Measurements from ENCODE around the gene SPEF2.

Gene SPEF2

DNA sequence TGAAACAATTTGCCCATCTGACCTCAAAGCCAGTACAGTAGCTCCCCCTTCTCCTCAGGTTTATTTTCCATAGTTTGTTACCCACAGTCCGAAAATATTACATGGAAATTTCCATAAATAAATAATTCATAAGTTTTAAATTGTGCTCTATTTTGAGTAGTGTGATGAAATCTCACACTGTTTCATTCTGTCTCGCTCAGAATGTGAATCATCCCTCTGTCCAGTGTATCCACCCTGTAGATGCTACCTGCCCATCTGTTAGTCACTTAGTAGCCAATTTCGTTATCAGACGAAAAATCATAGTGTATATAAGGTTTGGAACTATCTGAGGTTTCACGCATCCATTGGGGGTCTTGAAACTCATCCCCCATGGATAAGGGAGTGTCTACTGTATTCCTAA is 138.3 kb downstream of the SPEF2 start:
- no peak overlapping the region for H3K27ac ChIP-seq
- TF ChIP-seq, protein P1, sequence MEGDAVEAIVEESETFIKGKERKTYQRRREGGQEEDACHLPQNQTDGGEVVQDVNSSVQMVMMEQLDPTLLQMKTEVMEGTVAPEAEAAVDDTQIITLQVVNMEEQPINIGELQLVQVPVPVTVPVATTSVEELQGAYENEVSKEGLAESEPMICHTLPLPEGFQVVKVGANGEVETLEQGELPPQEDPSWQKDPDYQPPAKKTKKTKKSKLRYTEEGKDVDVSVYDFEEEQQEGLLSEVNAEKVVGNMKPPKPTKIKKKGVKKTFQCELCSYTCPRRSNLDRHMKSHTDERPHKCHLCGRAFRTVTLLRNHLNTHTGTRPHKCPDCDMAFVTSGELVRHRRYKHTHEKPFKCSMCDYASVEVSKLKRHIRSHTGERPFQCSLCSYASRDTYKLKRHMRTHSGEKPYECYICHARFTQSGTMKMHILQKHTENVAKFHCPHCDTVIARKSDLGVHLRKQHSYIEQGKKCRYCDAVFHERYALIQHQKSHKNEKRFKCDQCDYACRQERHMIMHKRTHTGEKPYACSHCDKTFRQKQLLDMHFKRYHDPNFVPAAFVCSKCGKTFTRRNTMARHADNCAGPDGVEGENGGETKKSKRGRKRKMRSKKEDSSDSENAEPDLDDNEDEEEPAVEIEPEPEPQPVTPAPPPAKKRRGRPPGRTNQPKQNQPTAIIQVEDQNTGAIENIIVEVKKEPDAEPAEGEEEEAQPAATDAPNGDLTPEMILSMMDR (IDR thresholded peaks at IDR 0.05), result no peak

DNA sequence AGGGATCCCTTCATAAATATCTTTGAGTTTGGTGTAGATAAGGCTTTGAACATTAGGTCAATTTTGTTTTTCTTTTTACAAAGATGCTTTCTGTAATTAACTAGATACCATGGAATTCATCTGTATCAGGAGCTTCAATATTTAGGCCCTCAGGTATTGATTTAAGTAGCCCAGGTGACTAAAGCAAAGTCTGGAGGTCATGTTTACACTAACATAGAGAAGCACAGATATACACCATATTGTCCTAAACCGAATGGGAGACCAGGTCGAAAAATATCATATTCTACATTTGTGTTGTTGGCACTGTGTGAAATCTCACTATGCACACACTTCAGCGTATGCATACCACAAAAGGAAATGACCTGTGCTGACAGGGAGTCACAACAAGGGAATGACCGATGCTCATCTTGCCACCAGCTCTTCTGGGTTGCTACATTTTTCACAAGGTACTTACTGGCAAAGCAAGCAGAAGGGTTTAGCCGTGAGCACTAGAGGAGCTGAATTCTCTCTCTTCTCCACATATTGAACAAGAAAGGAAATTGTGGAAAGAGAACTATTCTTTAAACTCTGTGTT is 140.6 kb downstream of the SPEF2 start:
- Histone ChIP-seq H3K27ac (no peak overlapping the region), H3K4me3 (ENCODE audit: low read depth in 1 of 2, low read length in 1 of 2) (no peak overlapping the region), H3K4me1 (ENCODE audit: control insufficient read depth in 1 of 2, insufficient read depth in 1 of 2, low read depth in 1 of 2, low read length in 1 of 2) (no peaks in the 10 kb centered on the region), H3K36me3 (no peaks in the 10 kb centered on the region), H3K27me3 (no peaks in the 10 kb centered on the region), H3K9me3 (no peaks in the 10 kb centered on the region)
- TF ChIP-seq, protein P1 (IDR thresholded peaks at IDR 0.05), result no peak

More for the DNA sequence above, 138.3 kb downstream of the SPEF2 start:
- no peaks in the 10 kb centered on the region for H3K9me3 ChIP-seq
- no peaks in the 10 kb centered on the region for H3K4me1 ChIP-seq (ENCODE audit: control insufficient read depth in 1 of 2, insufficient read depth in 1 of 2, low read depth in 1 of 2, low read length in 1 of 2)
- no peak overlapping the region for H3K4me3 ChIP-seq (ENCODE audit: low read depth in 1 of 2, low read length in 1 of 2)
- H3K27me3 ChIP-seq, result no peaks in the 10 kb centered on the region
- H3K36me3 ChIP-seq, result no peaks in the 10 kb centered on the region

DNA sequence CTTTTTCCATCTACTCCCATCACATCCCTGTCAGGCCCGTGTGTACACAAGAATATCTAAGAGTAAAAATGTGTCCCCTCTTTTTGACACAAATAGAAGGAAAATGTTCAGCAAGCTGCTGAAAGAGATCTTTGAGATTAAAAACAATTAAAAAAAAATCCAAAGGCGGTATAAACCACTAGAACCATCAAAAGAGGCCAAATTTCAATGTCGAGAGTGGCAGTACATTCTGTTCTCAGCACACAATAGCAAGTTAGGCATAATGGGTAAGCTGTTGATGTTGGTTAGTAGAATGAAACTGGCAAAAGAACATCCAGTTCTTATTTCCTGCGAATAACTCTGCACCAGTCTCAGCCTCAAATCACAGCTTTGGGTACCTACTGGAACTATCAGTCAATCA is 143.9 kb downstream of the SPEF2 start:
- no peaks in the 10 kb centered on the region for H3K4me1 ChIP-seq (ENCODE audit: control insufficient read depth in 1 of 2, insufficient read depth in 1 of 2, low read depth in 1 of 2, low read length in 1 of 2)
- TF ChIP-seq, protein P1 (IDR thresholded peaks at IDR 0.05), result no peak
- no peak overlapping the region for H3K27ac ChIP-seq

DNA sequence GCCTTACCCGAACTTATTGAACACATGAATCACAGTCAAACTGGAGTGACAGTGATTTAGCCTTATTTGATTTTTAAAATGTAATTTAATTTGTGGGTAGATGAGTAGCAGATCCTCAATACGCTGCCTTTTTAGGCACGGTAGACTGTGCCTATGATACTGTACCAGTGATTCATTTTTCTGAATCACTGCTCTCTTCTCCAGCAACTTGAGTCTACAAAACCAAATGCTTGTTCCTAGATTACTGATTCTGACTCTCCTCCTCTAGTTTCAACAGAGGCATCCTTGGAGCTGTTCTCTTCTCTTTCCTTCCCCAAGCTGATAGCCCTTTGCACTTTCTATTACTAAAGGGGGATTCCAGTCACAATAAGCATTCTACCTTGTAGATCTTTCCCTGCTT is 144.7 kb downstream of the SPEF2 start:
- TF ChIP-seq, protein P1 (IDR thresholded peaks at IDR 0.05), result no peak
- H3K4me3 ChIP-seq (ENCODE audit: low read depth in 1 of 2, low read length in 1 of 2), result no peak overlapping the region

More for the DNA sequence above, 143.9 kb downstream of the SPEF2 start:
- Histone ChIP-seq H3K36me3 (no peaks in the 10 kb centered on the region), H3K4me3 (ENCODE audit: low read depth in 1 of 2, low read length in 1 of 2) (no peak overlapping the region), H3K9me3 (no peaks in the 10 kb centered on the region), H3K27me3 (no peaks in the 10 kb centered on the region)

DNA sequence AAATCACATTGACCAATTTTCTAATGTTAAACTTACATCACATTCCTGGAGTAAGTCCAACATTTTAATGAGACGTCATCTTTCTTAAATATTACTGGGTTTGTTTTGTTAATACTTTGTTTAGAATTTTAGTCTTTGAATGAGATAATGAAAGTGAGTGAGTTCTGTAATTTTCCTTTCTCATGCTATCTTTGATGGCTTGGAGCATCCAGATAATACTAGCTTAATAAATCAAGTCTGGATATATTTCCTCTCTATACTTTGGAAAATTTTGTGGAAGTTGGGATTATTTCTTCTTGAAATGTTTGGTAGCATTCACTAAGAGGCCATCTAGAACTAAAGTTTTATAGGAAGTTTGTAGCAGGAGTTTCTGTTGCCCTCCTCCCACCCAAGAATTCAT is 148.3 kb downstream of the SPEF2 start:
- Histone ChIP-seq H3K9me3 (no peaks in the 10 kb centered on the region), H3K4me3 (ENCODE audit: low read depth in 1 of 2, low read length in 1 of 2) (no peak overlapping the region), H3K4me1 (ENCODE audit: control insufficient read depth in 1 of 2, insufficient read depth in 1 of 2, low read depth in 1 of 2, low read length in 1 of 2) (no peaks in the 10 kb centered on the region), H3K27ac (no peak overlapping the region), H3K27me3 (no peaks in the 10 kb centered on the region), H3K36me3 (no peaks in the 10 kb centered on the region)
- TF ChIP-seq, protein P1 (IDR thresholded peaks at IDR 0.05), result no peak

More for the DNA sequence above, 144.7 kb downstream of the SPEF2 start:
- no peaks in the 10 kb centered on the region for H3K36me3 ChIP-seq
- no peaks in the 10 kb centered on the region for H3K27me3 ChIP-seq
- H3K4me1 ChIP-seq (ENCODE audit: control insufficient read depth in 1 of 2, insufficient read depth in 1 of 2, low read depth in 1 of 2, low read length in 1 of 2), result no peaks in the 10 kb centered on the region
- no peak overlapping the region for H3K27ac ChIP-seq
- H3K9me3 ChIP-seq, result no peaks in the 10 kb centered on the region
